Measurements from ENCODE around the gene KDM6A. TPM values are rescaled to one million over a fixed set of nuclear protein-coding genes. Genes with fewer than 3 reads are reported as not detected.
A peak's percentile ranks its signal among the peaks of the same experiment; 100 is the strongest.

Gene KDM6A
- total and polyA plus RNA-seq, 9 of the 15 experiments (the other 6 are each of a cell fraction or from before 2014, with no cell fraction given) = 8.4 to 34.3 (median 22.9) TPM

- TF ChIP-seq PATZ1 (CRISPR knock-in tag; IDR thresholded peaks at IDR 0.05; ENCODE audit: borderline replicate concordance) = no peak
- TF ChIP-seq SAFB2 (IDR thresholded peaks at IDR 0.05; ENCODE audit: borderline replicate concordance, low read depth, low read length, severe bottlenecking) = no peak
- no peak for TF ChIP-seq EP400 (IDR thresholded peaks at IDR 0.05)
- TF ChIP-seq ZNF354B (CRISPR knock-in tag; IDR thresholded peaks at IDR 0.05) = no peak
- peak; percentile 26 for TF ChIP-seq TEAD4 (IDR thresholded peaks at IDR 0.05; ENCODE audit: low read length)
- TF ChIP-seq TEAD4 (CRISPR knock-in tag; IDR thresholded peaks at IDR 0.05; ENCODE audit: borderline replicate concordance) = no peak
- no peak for TF ChIP-seq FOXK1 (CRISPR knock-in tag; IDR thresholded peaks at IDR 0.05; ENCODE audit: borderline replicate concordance)
- TF ChIP-seq NFYB (IDR thresholded peaks at IDR 0.05; ENCODE audit: extremely low read depth, insufficient read length) = no peak
- no peak for TF ChIP-seq EHMT2 (IDR thresholded peaks at IDR 0.05)
- TF ChIP-seq EZH2 (IDR thresholded peaks at IDR 0.05; ENCODE audit: borderline replicate concordance, low read depth, low read length) = no peak
- TF ChIP-seq SRSF9 (IDR thresholded peaks at IDR 0.05; ENCODE audit: borderline replicate concordance, low read depth, low read length) = no peak
- TF ChIP-seq MBD2 (IDR thresholded peaks at IDR 0.05; ENCODE audit: borderline replicate concordance, low read depth) = no peak
- TF ChIP-seq AFF1 (IDR thresholded peaks at IDR 0.05; ENCODE audit: low read depth in 1 of 2, partially characterized antibody in 2 of 2) = peak in 1 of 2 experiments; percentile 16
- no peak for TF ChIP-seq ZNF347 (CRISPR knock-in tag; IDR thresholded peaks at IDR 0.05; ENCODE audit: low read depth)
- TF ChIP-seq ZBTB34 (CRISPR knock-in tag; IDR thresholded peaks at IDR 0.05) = no peak
- no peak for TF ChIP-seq ZBTB33 (CRISPR knock-in tag; IDR thresholded peaks at IDR 0.05)
- TF ChIP-seq TRIM28 (IDR thresholded peaks at IDR 0.05) = no peak
- 0 out of 2 replicates have a peak, but pooled peaks have one; percentile 15 for TF ChIP-seq FOSL1 (tag; conservative IDR thresholded peaks at IDR 0.05)
Observed at GRCh38 chrX:44874420-44875184, 1.6 kb downstream of the KDM6A start (continued).
